Panc1 (cell line): ENCODE measurements around the gene PPP1R3D. TPM values are rescaled to one million over a fixed set of nuclear protein-coding genes. Genes with fewer than 3 reads are reported as not detected.

Experiments used
- ATAC-seq: fragments of 200-7000 bp; cut with Tn5 transposase; 2 replicates; pipeline ENCODE4 v1.9.1; 2020; ENCODE audit warnings: mild to moderate bottlenecking, moderate library complexity
- BruUV-seq: library from RNA; stranded (reverse); fragments of 400-500 nt; replicated peaks from 2 replicates; lab custom pipeline; 2021; lab: Mats Ljungman, UMichigan
- CTCF ChIA-PET: fragments of 300-600 bp; sonication (Branson Sonifier 250); formaldehyde crosslinking; loops from one replicate; lab custom pipeline; 2022; ENCODE audit warnings: antibody characterized with exemption; lab: Charles Lee
- POLR2A ChIA-PET: fragments of 300-600 bp; sonication (Branson Sonifier 250); formaldehyde crosslinking; loops from one replicate; lab custom pipeline; 2022; ENCODE audit warnings: antibody characterized with exemption; lab: Charles Lee
- DNase-seq: peaks from one replicate; pipeline ENCODE4 v3.0.0-alpha.2; 2010; ENCODE audit warnings: low read depth, low spot score
- H3K27ac ChIP-seq: 2 replicates; pipeline ENCODE4 v1.5.1; 2011; ENCODE audit warnings: mild to moderate bottlenecking, low read length, inconsistent platforms
- H3K27me3 ChIP-seq: fragments of 200-500 bp; sonication (Bioruptor generic); 2 replicates; pipeline ENCODE4 v1.6.0; 2014; ENCODE audit warnings: low read length, inconsistent platforms; ENCODE audit not compliant: control insufficient read depth, insufficient read depth
- H3K36me3 ChIP-seq: fragments of 200-500 bp; sonication (Bioruptor generic); 2 replicates; pipeline ENCODE4 v1.5.1; 2014; ENCODE audit warnings: inconsistent platforms, mild to moderate bottlenecking, low read length, moderate library complexity; ENCODE audit not compliant: control insufficient read depth, insufficient read depth
- H3K4me1 ChIP-seq: 2 replicates; pipeline ENCODE4 v1.5.1; 2011; ENCODE audit warnings: inconsistent platforms, mild to moderate bottlenecking, low read length, moderate library complexity; ENCODE audit not compliant: control insufficient read depth, insufficient read depth
- H3K4me3 ChIP-seq, 2 experiments: 2 replicates each; pipeline ENCODE4 v1.5.1; 2011 to 2012; ENCODE audit warnings: low read depth in 2 of 2, low read length in 2 of 2, mild to moderate bottlenecking in 2 of 2, inconsistent platforms in 1 of 2, moderate library complexity in 1 of 2
- H3K9me3 ChIP-seq: fragments of 200-500 bp; sonication (Bioruptor generic); 2 replicates; pipeline ENCODE4 v1.5.1; 2014; ENCODE audit warnings: low read depth, mild to moderate bottlenecking, inconsistent platforms, low read length, moderate library complexity; ENCODE audit not compliant: control insufficient read depth, insufficient read depth
- CTCF ChIP-seq: fragments of 450-650 bp; IDR thresholded peaks from 2 replicates; pipeline ENCODE4 v1.5.1; 2017; ENCODE audit warnings: mild to moderate bottlenecking
- POLR2AphosphoS5 ChIP-seq: IDR thresholded peaks from 2 replicates; pipeline ENCODE4 v1.6.1; 2012; ENCODE audit warnings: mild to moderate bottlenecking, low read depth, low read length, moderate library complexity
- REST ChIP-seq, 2 experiments: IDR thresholded peaks; 2 replicates each; pipeline ENCODE4 v1.6.1; 2011 to 2012; ENCODE audit warnings: low read depth in 2 of 2, control low read depth in 1 of 2, low read length in 1 of 2, mild to moderate bottlenecking in 1 of 2, moderate library complexity in 1 of 2; ENCODE audit not compliant: insufficient read depth in 1 of 2
- SIN3A ChIP-seq: IDR thresholded peaks from 2 replicates; pipeline ENCODE4 v1.6.1; 2012; ENCODE audit warnings: low read depth, mild to moderate bottlenecking, low read length, moderate library complexity, borderline replicate concordance; ENCODE audit not compliant: insufficient read depth
- TCF7L2 ChIP-seq: IDR thresholded peaks from 2 replicates; pipeline ENCODE4 v1.6.1; 2011; ENCODE audit warnings: mild to moderate bottlenecking, low read depth, low read length, inconsistent platforms
- in situ Hi-C: cut with HindIII; loops from 2 replicates; pipeline ENCODE4 v1.10.0; 2016; ENCODE audit warnings: low sequenced_read_pairs, low pct_unique_long_range_greater_than_20kb
- intact Hi-C: fragments of 100-400 bp; cut with micrococcal nuclease; formaldehyde crosslinking; loops from one replicate; pipeline ENCODE4 v1.10.0; 2022; ENCODE audit not compliant: unreplicated experiment
- total RNA-seq: library from RNA; stranded (reverse); gene quantifications from one replicate; pipeline ENCODE4 v1.2.1, GENCODE V29; 2021; ENCODE audit not compliant: unreplicated experiment

PPP1R3D gene
- total RNA-seq, 1 experiment from 2014 or later, result 7.9 TPM

GRCh38 chr20:59976156-59976782 is 36.2 kb upstream of the PPP1R3D start:
- no peaks in the 10 kb centered on the region for H3K9me3 ChIP-seq
- ChIA-PET CTCF (no interaction called here), POLR2A (no interaction called here)
- in situ Hi-C loops (no loop called here), intact Hi-C loops (no loop called here)
- ATAC-seq (no peak), DNase-seq (no peak)
- H3K4me3 ChIP-seq, result no peak overlapping the region
- H3K36me3 ChIP-seq, result no peaks in the 10 kb centered on the region
- H3K27ac ChIP-seq, result no peak overlapping the region
- TF ChIP-seq POLR2AphosphoS5, result no peak
- TF ChIP-seq SIN3A, result no peak
- TF ChIP-seq TCF7L2, result no peak
- no peak for TF ChIP-seq REST (IDR thresholded peaks at IDR 0.05; ENCODE audit: insufficient read depth in 1 of 2, low read depth in 2 of 2, low read length in 1 of 2)
- TF ChIP-seq CTCF, result no peak
- BruUV-seq, result no TSS peak
- H3K27me3 ChIP-seq, result no peaks in the 10 kb centered on the region
- no peaks in the 10 kb centered on the region for H3K4me1 ChIP-seq

GRCh38 chr20:59972037-59972801 is 32.1 kb upstream of the PPP1R3D start:
- BruUV-seq, result no TSS peak
- CTCF ChIA-PET, result interaction anchor here (0.6 kb wide), 1 partner anchor 639 kb away, joined by 3 read pairs; no protein-coding TSS in a partner anchor
- no peak for ATAC-seq

More at GRCh38 chr20:59972037-59972801, 32.1 kb upstream of the PPP1R3D start:
- POLR2A ChIA-PET, result no interaction called here
- no peaks in the 10 kb centered on the region for H3K27me3 ChIP-seq
- H3K9me3 ChIP-seq, result no peaks in the 10 kb centered on the region
- in situ Hi-C loops, result no loop called here
- no peaks in the 10 kb centered on the region for H3K36me3 ChIP-seq
- no peak overlapping the region for H3K4me3 ChIP-seq
- TF ChIP-seq POLR2AphosphoS5, result no peak
- TF ChIP-seq CTCF, result no peak
- TF ChIP-seq REST (IDR thresholded peaks at IDR 0.05; ENCODE audit: insufficient read depth in 1 of 2, low read depth in 2 of 2, low read length in 1 of 2), result no peak
- no peak for TF ChIP-seq TCF7L2
- TF ChIP-seq SIN3A, result no peak
- H3K27ac ChIP-seq, result no peak overlapping the region
- intact Hi-C loops, result no loop called here
- H3K4me1 ChIP-seq, result no peaks in the 10 kb centered on the region
- DNase-seq, result no peak
